NCI-H748 (cell line): Measurements from ENCODE around the gene CAMK4.

Source experiments
- DNase-seq: peaks from one replicate; lab custom pipeline; 2025; ENCODE audit not compliant: unreplicated experiment; lab: John Stamatoyannopoulos, UW

Gene CAMK4

GRCh38 chr5:111229221-111229835 is 5.1 kb downstream of the CAMK4 start:
- no peak for DNase-seq

- DNase-seq = no peak
Observed at GRCh38 chr5:111229871-111230810, 6.0 kb downstream of the CAMK4 start.

- DNase-seq = no peak
Observed at GRCh38 chr5:111231119-111231518, 6.9 kb downstream of the CAMK4 start.

- DNase-seq = no peak
Observed at GRCh38 chr5:111232311-111233051, 8.3 kb downstream of the CAMK4 start.

- DNase-seq = no peak
Observed at GRCh38 chr5:111233052-111233374, 8.8 kb downstream of the CAMK4 start.

- DNase-seq = no peak
Observed at GRCh38 chr5:111234125-111234524, 9.9 kb downstream of the CAMK4 start.

GRCh38 chr5:111235635-111236034 is 11.5 kb downstream of the CAMK4 start:
- DNase-seq = no peak

GRCh38 chr5:111236348-111236747 is 12.2 kb downstream of the CAMK4 start:
- no peak for DNase-seq

GRCh38 chr5:111236995-111237394 is 12.8 kb downstream of the CAMK4 start:
- peak; percentile 14 for DNase-seq

GRCh38 chr5:111237470-111237869 is 13.3 kb downstream of the CAMK4 start:
- no peak for DNase-seq

- no peak for DNase-seq
Observed at GRCh38 chr5:111238431-111239225, 14.4 kb downstream of the CAMK4 start.

- no peak for DNase-seq
Observed at GRCh38 chr5:111241696-111242095, 17.5 kb downstream of the CAMK4 start.

- no peak for DNase-seq
Observed at GRCh38 chr5:111242606-111243005, 18.4 kb downstream of the CAMK4 start.

- DNase-seq = no peak
Observed at GRCh38 chr5:111243318-111243717, 19.1 kb downstream of the CAMK4 start.

- DNase-seq = no peak
Observed at GRCh38 chr5:111245654-111246053, 21.5 kb downstream of the CAMK4 start.

- DNase-seq = no peak
Observed at GRCh38 chr5:111246459-111246858, 22.3 kb downstream of the CAMK4 start.

- DNase-seq = no peak
Observed at GRCh38 chr5:111248571-111248970, 24.4 kb downstream of the CAMK4 start.

- DNase-seq = no peak
Observed at GRCh38 chr5:111251921-111252320, 27.7 kb downstream of the CAMK4 start.

- no peak for DNase-seq
Observed at GRCh38 chr5:111252799-111253545, 28.8 kb downstream of the CAMK4 start.

- DNase-seq = no peak
Observed at GRCh38 chr5:111254613-111255012, 30.4 kb downstream of the CAMK4 start.
